Karpas-422 (cell line): ENCODE measurements around the gene CCDC18. TPM values are rescaled to one million over a fixed set of nuclear protein-coding genes. Genes with fewer than 3 reads are reported as not detected.
"Not testable (repeated sequence)": the region's sequence is repeated elsewhere in the genome, so short reads cannot be mapped to it uniquely, and the experiment has no call there.

ENCODE experiments used
- DNase-seq: peaks from one replicate; pipeline ENCODE4 v3.0.0-alpha.2; 2015
- H2AFZ ChIP-seq: fragments of 200-600 bp; sonication (generic); 2 replicates; pipeline ENCODE4 v1.6.1; 2014; ENCODE audit warnings: antibody characterized with exemption, low read length, mixed read lengths
- H3K27ac ChIP-seq: fragments of 200-600 bp; sonication (generic); 2 replicates; pipeline ENCODE4 v1.5.1; 2014; ENCODE audit warnings: mild to moderate bottlenecking, low read length, moderate library complexity
- H3K27me3 ChIP-seq: fragments of 200-600 bp; sonication (generic); 2 replicates; pipeline ENCODE4 v1.6.1; 2014; ENCODE audit warnings: low read length, mixed read lengths
- H3K36me3 ChIP-seq: fragments of 200-600 bp; sonication (generic); 2 replicates; pipeline ENCODE4 v1.6.1; 2014; ENCODE audit warnings: low read length, mixed read lengths; ENCODE audit not compliant: insufficient read depth
- H3K4me1 ChIP-seq: fragments of 200-600 bp; sonication (generic); 2 replicates; pipeline ENCODE4 v1.6.1; 2014; ENCODE audit warnings: mild to moderate bottlenecking, low read length, mixed read lengths
- H3K4me2 ChIP-seq: fragments of 200-600 bp; sonication (generic); 2 replicates; pipeline ENCODE4 v1.6.1; 2014; ENCODE audit warnings: low read length, low read depth, mild to moderate bottlenecking; ENCODE audit not compliant: poor library complexity, severe bottlenecking
- H3K4me3 ChIP-seq: fragments of 200-600 bp; sonication (generic); 2 replicates; pipeline ENCODE4 v1.5.1; 2014; ENCODE audit warnings: mild to moderate bottlenecking, antibody characterized with exemption, low read length, mixed read lengths
- H3K79me2 ChIP-seq: fragments of 200-600 bp; sonication (generic); 2 replicates; pipeline ENCODE4 v1.6.1; 2014; ENCODE audit warnings: mild to moderate bottlenecking, low read length, mixed read lengths
- H3K9ac ChIP-seq: fragments of 200-600 bp; sonication (generic); 2 replicates; pipeline ENCODE4 v1.6.0; 2014; ENCODE audit warnings: low read length
- H3K9me2 ChIP-seq: fragments of 200-600 bp; sonication (generic), shearing (Covaris generic); replicated peaks from 2 replicates; pipeline ENCODE4 v1.6.0; 2014; ENCODE audit warnings: mild to moderate bottlenecking, low read length, moderate library complexity; ENCODE audit not compliant: insufficient read depth
- H3K9me3 ChIP-seq: fragments of 300-700, 200-600 bp; sonication (generic); 2 replicates; pipeline ENCODE4 v1.6.1; 2014; ENCODE audit warnings: low read length, mixed read lengths
- H4K20me1 ChIP-seq: fragments of 200-600 bp; sonication (generic); 2 replicates; pipeline ENCODE4 v1.6.1; 2014; ENCODE audit warnings: mild to moderate bottlenecking, antibody characterized with exemption, low read length, low read depth; ENCODE audit not compliant: insufficient read depth
- total RNA-seq: library from RNA; depleted of rRNA; stranded (reverse); fragments of >200 nt; shearing (Covaris generic); gene quantifications from 2 replicates; pipeline ENCODE4 v1.2.3, GENCODE V29; 2014; ENCODE audit warnings: low replicate concordance

CCDC18 gene
- total RNA-seq, 1 experiment from 2014 or later = 29.1 TPM

GRCh38 chr1:93268888-93269287 lies 88.4 kb downstream of the CCDC18 start:
- H3K27ac ChIP-seq, H3K9ac ChIP-seq, H2AFZ ChIP-seq, H3K4me2 ChIP-seq, H3K4me1 ChIP-seq, H3K9me2 ChIP-seq, H3K27me3 ChIP-seq, DNase-seq, H3K79me2 ChIP-seq, H4K20me1 ChIP-seq, H3K9me3 ChIP-seq, H3K4me3 ChIP-seq: not testable (repeated sequence)
- peaks cover 11% of the 10 kb centered on the region for H3K36me3 ChIP-seq

GRCh38 chr1:93275262-93275633 lies 94.7 kb downstream of the CCDC18 start:
- not testable (repeated sequence) for H4K20me1 ChIP-seq, H3K9me2 ChIP-seq, H3K36me3 ChIP-seq, H3K9me3 ChIP-seq, H3K27me3 ChIP-seq, H3K4me2 ChIP-seq, H3K4me1 ChIP-seq, H2AFZ ChIP-seq, DNase-seq, H3K27ac ChIP-seq, H3K79me2 ChIP-seq, H3K9ac ChIP-seq, H3K4me3 ChIP-seq

- no peak overlapping the region for H2AFZ ChIP-seq
- DNase-seq = no peak
- no peaks in the 10 kb centered on the region for H4K20me1 ChIP-seq
- no peaks in the 10 kb centered on the region for H3K9me2 ChIP-seq
- no peak overlapping the region for H3K27ac ChIP-seq
- no peak overlapping the region for H3K4me3 ChIP-seq
- H3K9me3 ChIP-seq = no peaks in the 10 kb centered on the region
- H3K27me3 ChIP-seq = no peaks in the 10 kb centered on the region
- no peak overlapping the region for H3K9ac ChIP-seq
- no peak overlapping the region for H3K4me2 ChIP-seq
- H3K4me1 ChIP-seq = no peaks in the 10 kb centered on the region
- no peaks in the 10 kb centered on the region for H3K79me2 ChIP-seq
- H3K36me3 ChIP-seq = no peaks in the 10 kb centered on the region
Measured at GRCh38 chr1:93275634-93276295, 95.2 kb downstream of the CCDC18 start.

- not testable (repeated sequence) for H3K4me1 ChIP-seq, H3K9me3 ChIP-seq, H3K36me3 ChIP-seq, H3K9me2 ChIP-seq, H3K27ac ChIP-seq, H3K9ac ChIP-seq, H4K20me1 ChIP-seq, H3K4me2 ChIP-seq, H2AFZ ChIP-seq, H3K79me2 ChIP-seq, H3K4me3 ChIP-seq, H3K27me3 ChIP-seq, DNase-seq
Measured at GRCh38 chr1:93277530-93277929, 97.0 kb downstream of the CCDC18 start.

GRCh38 chr1:93283496-93283895 lies 103.0 kb downstream of the CCDC18 start:
- Histone ChIP-seq H3K9me2 (no peaks in the 10 kb centered on the region), H3K27me3 (no peaks in the 10 kb centered on the region), H3K4me1 (no peaks in the 10 kb centered on the region), H3K36me3 (peaks cover 2% of the 10 kb centered on the region; the same call in 1 of the 2 replicates), H2AFZ (no peak overlapping the region), H3K79me2 (no peaks in the 10 kb centered on the region), H3K4me3 (no peak overlapping the region), H3K27ac (no peak overlapping the region), H3K9me3 (no peaks in the 10 kb centered on the region), H3K9ac (no peak overlapping the region), H4K20me1 (no peaks in the 10 kb centered on the region), H3K4me2 (no peak overlapping the region)
- no peak for DNase-seq

- Histone ChIP-seq H3K27me3 (no peaks in the 10 kb centered on the region), H3K9me2 (no peaks in the 10 kb centered on the region), H3K9me3 (no peaks in the 10 kb centered on the region), H3K36me3 (peaks cover 7% of the 10 kb centered on the region; the same call in 1 of the 2 replicates), H3K79me2 (no peaks in the 10 kb centered on the region), H3K27ac (no peak overlapping the region), H3K4me3 (no peak overlapping the region), H3K4me1 (no peaks in the 10 kb centered on the region), H3K4me2 (no peak overlapping the region), H3K9ac (no peak overlapping the region), H4K20me1 (no peaks in the 10 kb centered on the region), H2AFZ (no peak overlapping the region)
- DNase-seq = no peak
Measured at GRCh38 chr1:93288558-93288957, 108.0 kb downstream of the CCDC18 start.

GRCh38 chr1:93296555-93297154 lies 116.1 kb downstream of the CCDC18 start:
- no peaks in the 10 kb centered on the region for H3K27me3 ChIP-seq
- H3K9me2 ChIP-seq = no peaks in the 10 kb centered on the region
- H3K4me1 ChIP-seq = no peaks in the 10 kb centered on the region
- no peaks in the 10 kb centered on the region for H3K79me2 ChIP-seq
- H3K4me3 ChIP-seq = no peak overlapping the region
- H3K27ac ChIP-seq = no peak overlapping the region
- no peak overlapping the region for H3K9ac ChIP-seq
- no peaks in the 10 kb centered on the region for H3K36me3 ChIP-seq
- no peak overlapping the region for H3K4me2 ChIP-seq
- H4K20me1 ChIP-seq = no peaks in the 10 kb centered on the region
- no peak for DNase-seq
- H2AFZ ChIP-seq = no peak overlapping the region
- no peaks in the 10 kb centered on the region for H3K9me3 ChIP-seq

- H3K79me2 ChIP-seq = no peaks in the 10 kb centered on the region
- H3K4me1 ChIP-seq = no peaks in the 10 kb centered on the region
- no peaks in the 10 kb centered on the region for H3K9me2 ChIP-seq
- H3K9me3 ChIP-seq = no peaks in the 10 kb centered on the region
- H3K27ac ChIP-seq = no peak overlapping the region
- no peaks in the 10 kb centered on the region for H4K20me1 ChIP-seq
- H3K9ac ChIP-seq = no peak overlapping the region
- no peaks in the 10 kb centered on the region for H3K36me3 ChIP-seq
- no peaks in the 10 kb centered on the region for H3K27me3 ChIP-seq
- H3K4me3 ChIP-seq = no peak overlapping the region
- DNase-seq = no peak
- H2AFZ ChIP-seq = no peak overlapping the region
- H3K4me2 ChIP-seq = no peak overlapping the region
Measured at GRCh38 chr1:93301131-93301530, 120.6 kb downstream of the CCDC18 start.
